HepG2 (cell line): Measurements from ENCODE around the gene MACROD2. TPM values are rescaled to one million over a fixed set of nuclear protein-coding genes. Genes with fewer than 3 reads are reported as not detected.

ENCODE experiments used
- ARNTL ChIP-seq: sonication (generic); formaldehyde crosslinking; IDR thresholded peaks from 2 replicates; pipeline ENCODE4 v1.4.0; 2020; ENCODE audit warnings: mild to moderate bottlenecking, missing genetic modification reagents
- CERS6 ChIP-seq: sonication (generic); formaldehyde crosslinking; IDR thresholded peaks from 2 replicates; pipeline ENCODE4 v1.5.0; 2020; ENCODE audit warnings: missing genetic modification reagents
- MBNL3 ChIP-seq: fragments of 250-450 bp; sonication (Bioruptor Pico); conservative IDR thresholded peaks from 2 replicates; pipeline ENCODE4 v1.8.0; 2022; ENCODE audit warnings: mild to moderate bottlenecking, inconsistent platforms
- SMC3 ChIP-seq: IDR thresholded peaks from 2 replicates; pipeline ENCODE4 v1.6.1; 2011; ENCODE audit warnings: low read length, improper control_type of control experiment
- TCF12 ChIP-seq, 2 experiments: fragments of 450-650 bp in 1 of 2; sonication (generic) in 1 of 2; formaldehyde crosslinking in 1 of 2; IDR thresholded peaks; 2 replicates each; pipeline versions ENCODE4 v1.6.1 to v1.8.0; 2017 to 2022; ENCODE audit warnings: antibody characterized with exemption in 1 of 2, mild to moderate bottlenecking in 1 of 2, missing genetic modification reagents in 1 of 2, moderate library complexity in 1 of 2
- ZNF605 ChIP-seq: sonication (generic); formaldehyde crosslinking; IDR thresholded peaks from 2 replicates; pipeline ENCODE4 v1.8.0; 2022; ENCODE audit warnings: mild to moderate bottlenecking, missing genetic modification reagents
- polyA plus RNA-seq, 8 experiments: library from polyadenylated mRNA; depleted of rRNA in 3 of 8; stranded (reverse) in 7 of 8; unstranded in 1 of 8; fragments of >200 nt; fragmentation: Illumina TruSeq in 4 of 8; extraction: Trizol in 4 of 8; gene quantifications; 2 replicates each; pipeline versions ENCODE4 v1.2.1 to v1.2.3, GENCODE V29; 2011 to 2016; ENCODE audit warnings: low read depth in 4 of 8, missing spikeins in 1 of 8, mixed read lengths in 1 of 8; ENCODE audit not compliant: insufficient read depth in 1 of 8
- total RNA-seq, 5 experiments: library from RNA; depleted of rRNA; stranded (reverse); fragments of >200 nt; fragmentation: Illumina TruSeq; extraction: Trizol; gene quantifications; 2 replicates each; pipeline ENCODE4 v1.2.3, GENCODE V29; 2016; ENCODE audit warnings: low read depth in 1 of 5
- TF ChIP-seq, protein P1 (sequence below): sonication (generic); formaldehyde crosslinking; IDR thresholded peaks from 2 replicates; pipeline ENCODE4 v1.4.0; 2020; ENCODE audit warnings: missing genetic modification reagents
- TF ChIP-seq, protein P2 (sequence below): IDR thresholded peaks from 2 replicates; pipeline ENCODE4 v1.6.1; 2016; ENCODE audit warnings: missing compliant biosample characterization, missing genetic modification reagents, borderline replicate concordance

The MACROD2 gene
- total and polyA plus RNA-seq, 2 of the 13 experiments (the other 11 are each of a cell fraction or from before 2014, with no cell fraction given): 0.13 to 0.51 TPM

DNA sequence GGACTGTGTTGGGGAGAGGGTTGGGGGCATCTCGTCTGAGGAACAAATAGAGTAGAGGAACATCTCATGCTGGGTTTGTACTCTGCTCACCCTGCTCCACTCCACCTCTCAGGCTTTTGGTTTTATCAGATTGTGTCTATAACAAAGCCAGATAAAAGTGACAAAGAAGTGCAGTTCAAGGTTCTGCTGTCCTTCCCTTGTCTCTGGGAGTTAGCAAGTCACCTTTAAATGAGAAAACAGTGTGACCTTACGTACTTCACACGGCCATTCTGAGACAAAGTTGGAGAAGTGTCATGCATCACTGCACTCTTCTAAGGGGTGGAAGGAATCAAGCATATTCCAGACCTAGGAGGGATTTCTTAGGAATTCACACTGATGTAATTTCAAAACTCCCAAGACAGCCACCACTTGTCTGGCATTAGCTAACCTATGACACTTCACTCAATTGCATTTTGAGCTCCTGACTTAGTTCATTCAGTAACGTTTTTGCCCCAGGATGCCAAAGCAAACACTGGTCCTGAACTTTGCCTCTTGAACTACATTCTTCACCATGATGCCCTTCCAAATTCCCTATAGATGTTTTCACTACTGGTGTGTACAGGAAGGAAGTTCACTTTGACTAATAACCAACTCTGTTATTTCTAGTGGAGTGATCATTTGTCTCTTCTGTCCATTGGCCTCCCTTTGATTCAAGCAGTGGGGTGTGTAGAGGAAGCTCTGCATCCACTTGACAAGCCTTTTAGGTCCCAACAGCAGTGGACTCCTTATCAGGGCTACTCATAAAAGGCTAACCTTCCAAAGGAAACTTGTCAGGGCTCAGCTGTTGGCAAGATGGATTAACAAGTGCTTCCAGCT lies 989.7 kb downstream of the MACROD2 start (continued):
- no peak for TF ChIP-seq CERS6 (CRISPR knock-in tag)
- TF ChIP-seq TCF12 (IDR thresholded peaks at IDR 0.05): no peak
- TF ChIP-seq TCF12 (CRISPR knock-in tag; IDR thresholded peaks at IDR 0.05): peak; percentile 94; the same call in 1 of the 2 replicates
- TF ChIP-seq ZNF605: peak; percentile 50; the same call in 1 of the 2 replicates
- TF ChIP-seq, protein P1, sequence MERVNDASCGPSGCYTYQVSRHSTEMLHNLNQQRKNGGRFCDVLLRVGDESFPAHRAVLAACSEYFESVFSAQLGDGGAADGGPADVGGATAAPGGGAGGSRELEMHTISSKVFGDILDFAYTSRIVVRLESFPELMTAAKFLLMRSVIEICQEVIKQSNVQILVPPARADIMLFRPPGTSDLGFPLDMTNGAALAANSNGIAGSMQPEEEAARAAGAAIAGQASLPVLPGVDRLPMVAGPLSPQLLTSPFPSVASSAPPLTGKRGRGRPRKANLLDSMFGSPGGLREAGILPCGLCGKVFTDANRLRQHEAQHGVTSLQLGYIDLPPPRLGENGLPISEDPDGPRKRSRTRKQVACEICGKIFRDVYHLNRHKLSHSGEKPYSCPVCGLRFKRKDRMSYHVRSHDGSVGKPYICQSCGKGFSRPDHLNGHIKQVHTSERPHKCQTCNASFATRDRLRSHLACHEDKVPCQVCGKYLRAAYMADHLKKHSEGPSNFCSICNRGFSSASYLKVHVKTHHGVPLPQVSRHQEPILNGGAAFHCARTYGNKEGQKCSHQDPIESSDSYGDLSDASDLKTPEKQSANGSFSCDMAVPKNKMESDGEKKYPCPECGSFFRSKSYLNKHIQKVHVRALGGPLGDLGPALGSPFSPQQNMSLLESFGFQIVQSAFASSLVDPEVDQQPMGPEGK (CRISPR knock-in tag): peak; percentile 88
- TF ChIP-seq, protein P2, sequence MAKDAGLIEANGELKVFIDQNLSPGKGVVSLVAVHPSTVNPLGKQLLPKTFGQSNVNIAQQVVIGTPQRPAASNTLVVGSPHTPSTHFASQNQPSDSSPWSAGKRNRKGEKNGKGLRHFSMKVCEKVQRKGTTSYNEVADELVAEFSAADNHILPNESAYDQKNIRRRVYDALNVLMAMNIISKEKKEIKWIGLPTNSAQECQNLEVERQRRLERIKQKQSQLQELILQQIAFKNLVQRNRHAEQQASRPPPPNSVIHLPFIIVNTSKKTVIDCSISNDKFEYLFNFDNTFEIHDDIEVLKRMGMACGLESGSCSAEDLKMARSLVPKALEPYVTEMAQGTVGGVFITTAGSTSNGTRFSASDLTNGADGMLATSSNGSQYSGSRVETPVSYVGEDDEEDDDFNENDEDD (CRISPR knock-in tag): peak; percentile 31; the same call in 1 of the 2 replicates
- peak; percentile 84 for TF ChIP-seq ARNTL
- no peak for TF ChIP-seq MBNL3 (CRISPR knock-in tag)
- peak; percentile 30; the same call in 1 of the 2 replicates for TF ChIP-seq SMC3
